Measurements from ENCODE around the gene SOAT1. TPM values are rescaled to one million over a fixed set of nuclear protein-coding genes. Genes with fewer than 3 reads are reported as not detected.
"Not testable (repeated sequence)": the region's sequence is repeated elsewhere in the genome, so short reads cannot be mapped to it uniquely, and the experiment has no call there.

The SOAT1 gene
- polyA plus RNA-seq (ENCODE audit: insufficient read length in 12 of 12): 10 to 100 TPM in 7 of 12 donors, 1 to 10 TPM in 4, not detected in 1; 8.5 to 13.5 (median 11.3) TPM
- long read RNA-seq, donor 1, full-length matches to known transcripts: 3 of 3 reads
- long read RNA-seq, donor 1, partial matches to known transcripts: 0 of 3 reads
- long read RNA-seq, donor 1, other reads (novel, unspliced or antisense): 0 of 3 reads
- long read RNA-seq, donor 2, full-length matches to known transcripts: 4 of 11 reads
- long read RNA-seq, donor 2, partial matches to known transcripts: 7 of 11 reads
- long read RNA-seq, donor 2, other reads (novel, unspliced or antisense): 0 of 11 reads
- long read RNA-seq, donor 3, full-length matches to known transcripts: 2 of 2 reads
- long read RNA-seq, donor 3, partial matches to known transcripts: 0 of 2 reads
- long read RNA-seq, donor 3, other reads (novel, unspliced or antisense): 0 of 2 reads
- long read RNA-seq, donor 4, full-length matches to known transcripts: 2 of 2 reads
- long read RNA-seq, donor 4, partial matches to known transcripts: 0 of 2 reads
- long read RNA-seq, donor 4, other reads (novel, unspliced or antisense): 0 of 2 reads
- long read RNA-seq, donor 5, partial matches to known transcripts: 5 of 5 reads
- long read RNA-seq, donor 5, other reads (novel, unspliced or antisense): 0 of 5 reads
- long read RNA-seq, donor 6: 0 reads
- long read RNA-seq, donor 7, full-length matches to known transcripts: 1 of 1 reads
- long read RNA-seq, donor 7, partial matches to known transcripts: 0 of 1 reads
- long read RNA-seq, donor 7, other reads (novel, unspliced or antisense): 0 of 1 reads
- long read RNA-seq, donor 8: 0 reads
- long read RNA-seq, donor 9, partial matches to known transcripts: 7 of 7 reads
- long read RNA-seq, donor 9, other reads (novel, unspliced or antisense): 0 of 7 reads
- long read RNA-seq, donor 10, full-length matches to known transcripts: 1 of 1 reads
- long read RNA-seq, donor 10, partial matches to known transcripts: 0 of 1 reads
- long read RNA-seq, donor 10, other reads (novel, unspliced or antisense): 0 of 1 reads
- long read RNA-seq, donor 11, full-length matches to known transcripts: 2 of 2 reads
- long read RNA-seq, donor 11, partial matches to known transcripts: 0 of 2 reads
- long read RNA-seq, donor 11, other reads (novel, unspliced or antisense): 0 of 2 reads

DNA sequence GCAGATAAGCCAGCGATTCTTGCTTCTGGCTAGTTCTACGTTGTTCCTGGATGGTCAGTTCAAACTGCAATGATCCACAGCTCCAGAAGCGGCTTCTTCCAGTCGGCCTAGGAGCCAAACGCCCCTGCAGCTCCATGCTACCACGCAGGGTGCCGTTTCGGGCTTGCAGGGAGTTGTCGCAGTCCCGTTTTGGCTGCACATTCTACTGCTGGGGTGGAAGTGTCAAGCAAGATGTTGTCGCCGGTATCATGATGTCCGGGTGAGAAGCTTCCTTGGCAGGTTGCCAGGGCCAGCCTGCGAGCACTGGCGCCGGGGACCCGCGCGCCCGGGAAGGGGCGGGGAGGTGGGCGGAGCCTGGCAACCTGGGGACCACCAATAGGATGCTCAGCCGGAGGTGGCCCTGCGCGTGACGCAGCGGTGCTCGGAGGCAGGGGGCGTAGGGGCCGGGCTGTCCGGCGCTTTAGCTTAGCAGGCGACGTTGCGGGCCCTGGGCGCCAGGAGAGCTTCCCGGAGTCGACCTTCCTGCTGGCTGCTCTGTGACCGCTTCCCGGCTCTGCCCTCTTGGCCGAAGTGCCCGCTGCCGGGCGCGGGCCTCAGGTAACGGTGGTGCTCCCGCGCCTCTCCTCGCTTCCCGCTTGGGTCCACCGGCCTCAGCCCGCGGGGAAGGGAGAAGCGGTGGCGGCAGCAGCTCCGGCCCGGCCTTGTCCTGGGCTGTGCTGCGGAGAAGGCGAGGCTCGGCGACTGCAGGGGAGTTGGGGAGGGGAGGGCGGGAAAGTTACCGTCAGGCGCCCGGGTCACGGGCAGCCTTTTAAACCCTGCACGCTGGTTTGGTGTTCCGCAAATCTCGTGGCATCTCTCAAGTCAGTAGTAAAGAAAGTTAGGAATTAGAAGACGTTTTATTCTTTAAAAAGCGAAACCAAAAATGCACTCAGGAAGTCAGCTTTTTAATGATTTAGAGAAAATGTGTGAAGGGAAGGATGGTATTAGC is at the start of gene SOAT1:
Gene SOAT1, plus strand, starts transcription at position 458 of the 988 bp plus-strand sequence. CDS start 8,888 bp downstream, outside the sequence.
- peak; percentile 95 for DNase-seq

DNA sequence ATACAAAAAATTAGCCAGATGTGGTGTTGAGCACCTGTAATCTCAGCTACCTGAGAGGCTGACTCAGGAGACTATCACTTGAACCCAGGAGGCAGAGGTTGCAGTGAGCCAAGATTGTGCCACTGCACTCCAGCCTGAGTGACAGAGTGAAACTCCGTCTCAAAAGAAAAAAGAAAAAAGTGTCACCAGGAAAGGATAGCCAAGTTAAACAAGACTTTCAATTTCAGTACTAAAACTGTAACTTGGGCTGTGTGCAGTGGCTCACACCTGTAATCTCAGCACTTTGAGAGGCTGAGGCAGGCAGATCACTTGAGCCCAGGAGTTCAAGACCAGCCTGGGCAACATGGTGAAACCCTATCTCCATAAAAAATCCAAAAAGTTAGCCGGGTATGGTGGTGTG is 48.2 kb upstream of the SOAT1 start:
- not testable (repeated sequence) for DNase-seq

DNA sequence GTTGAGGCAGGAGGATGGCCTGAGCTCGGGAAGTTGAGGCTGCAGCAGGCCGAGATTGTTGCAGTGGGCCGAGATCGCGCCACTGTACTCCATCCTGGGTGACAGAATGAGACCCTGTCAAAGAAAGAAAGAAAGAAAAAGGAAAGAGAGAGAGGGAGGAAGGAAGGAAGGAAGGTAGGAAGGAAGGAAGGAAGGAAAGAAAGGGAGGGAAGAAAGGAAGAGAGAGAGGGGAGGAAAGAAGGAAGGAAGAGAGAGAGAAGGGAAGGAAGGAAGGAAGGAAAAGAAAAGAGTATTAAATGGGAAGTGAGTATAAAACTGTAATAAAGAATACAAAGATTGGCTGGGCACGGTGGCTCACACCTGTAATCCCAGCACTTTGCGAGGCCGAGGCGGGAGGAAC is 45.7 kb upstream of the SOAT1 start:
- DNase-seq: no peak

DNA sequence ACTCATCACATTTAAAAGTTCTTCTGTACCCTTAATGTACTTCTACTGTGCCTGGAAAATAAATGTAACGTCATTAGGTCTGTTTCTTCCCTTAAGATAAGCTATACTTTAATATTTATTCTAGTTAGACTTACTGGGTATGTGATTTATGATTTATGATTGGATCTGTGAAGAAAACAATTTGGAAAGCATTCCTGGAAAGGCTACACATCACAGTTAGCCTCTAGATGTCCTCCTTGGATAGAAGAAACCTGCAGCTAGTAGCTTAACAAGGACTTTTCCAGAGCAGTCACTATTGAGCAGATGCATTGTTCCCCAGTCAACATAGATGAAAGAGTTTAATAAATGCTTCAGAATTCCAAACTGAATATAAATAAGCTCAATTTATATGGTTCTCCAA is 41.9 kb upstream of the SOAT1 start:
- peak; percentile 7 for DNase-seq

DNA sequence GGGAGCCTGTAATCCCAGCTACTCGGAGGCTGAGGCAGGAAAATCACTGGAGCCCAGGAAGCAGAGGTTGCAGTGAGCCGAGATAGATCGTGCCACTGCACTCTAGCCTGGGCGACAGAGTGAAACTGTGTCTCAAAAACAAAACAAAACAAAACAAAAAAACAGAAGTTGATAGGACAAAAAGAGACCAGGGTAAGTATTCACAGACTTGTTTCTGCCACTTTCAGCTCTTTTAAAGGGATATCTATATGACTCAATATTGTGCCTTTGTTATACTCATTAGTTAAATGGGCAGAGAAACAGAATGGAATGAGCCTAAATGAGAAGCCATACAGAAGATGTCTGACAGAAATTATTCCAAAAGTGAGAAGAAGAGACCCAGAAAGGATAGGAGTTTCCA is 41.0 kb upstream of the SOAT1 start:
- DNase-seq: no peak

DNA sequence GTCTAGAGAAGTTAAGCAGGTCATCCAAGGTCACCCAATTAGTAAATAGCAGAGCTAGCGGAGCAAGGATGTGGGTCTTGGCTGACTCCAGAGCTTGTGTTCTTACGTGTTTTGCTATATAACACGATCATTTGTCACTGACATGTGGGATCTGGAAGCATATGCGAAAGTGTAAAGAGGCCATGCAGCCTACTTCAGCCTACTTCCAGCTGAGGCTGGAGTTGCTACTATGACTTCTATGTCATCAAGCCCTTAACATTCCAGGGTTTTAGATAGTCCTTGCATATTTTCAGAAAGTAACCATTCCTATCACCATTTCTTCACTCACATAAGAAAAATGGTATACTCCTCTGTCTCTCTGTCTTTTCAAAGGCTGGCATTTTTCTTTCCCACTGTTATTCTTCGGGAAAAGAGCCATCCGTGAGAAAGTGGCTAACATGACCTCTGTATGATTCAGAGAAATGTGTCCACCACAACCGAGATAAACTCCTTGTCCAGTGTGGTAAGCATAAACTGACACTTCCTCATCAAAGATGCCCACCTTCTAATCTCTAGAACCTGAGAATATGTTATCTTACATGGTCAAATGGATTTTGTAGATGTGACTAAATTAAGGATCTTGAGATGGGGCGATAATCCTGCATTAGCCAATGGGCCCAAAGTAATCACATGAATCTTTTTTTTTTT is 40.2 kb upstream of the SOAT1 start:
- DNase-seq: no peak

DNA sequence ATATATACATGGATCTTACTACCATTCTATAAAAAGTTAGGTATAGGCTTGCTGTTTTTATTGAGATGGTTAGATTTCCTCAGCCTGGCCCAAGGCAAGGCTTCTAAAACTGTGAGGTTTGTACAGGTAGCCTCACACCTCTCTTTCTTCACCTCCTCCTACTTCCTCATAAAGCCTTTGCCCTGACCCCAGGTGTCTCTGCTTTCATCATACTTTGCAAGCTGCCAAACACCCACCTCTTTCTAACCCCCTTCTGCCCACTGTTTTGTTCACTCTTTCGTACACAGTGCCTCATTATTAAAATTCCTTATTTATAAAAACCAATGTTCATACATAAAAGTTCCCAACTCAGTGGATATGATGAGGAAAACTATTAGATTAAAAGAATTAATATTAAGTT is 31.4 kb upstream of the SOAT1 start:
- DNase-seq: no peak

DNA sequence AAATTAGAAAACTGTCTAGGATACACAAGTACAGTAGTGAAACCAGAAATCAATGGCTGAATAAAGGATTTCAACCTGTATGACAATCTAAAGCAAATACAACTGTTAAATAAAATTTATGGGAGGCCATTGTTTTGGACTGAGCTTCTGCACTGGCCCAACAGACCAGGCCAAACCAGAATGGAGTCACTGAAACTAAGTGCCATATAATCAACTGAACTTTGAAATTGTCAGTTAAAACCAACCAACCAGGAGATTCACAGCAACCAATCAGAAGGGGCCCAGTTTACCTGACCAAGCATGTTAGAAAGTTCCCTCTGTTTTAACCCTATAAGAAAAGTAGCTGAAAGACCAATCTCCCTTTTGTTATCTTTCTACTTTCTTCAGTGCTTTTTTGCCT is 30.5 kb upstream of the SOAT1 start:
- DNase-seq: no peak

DNA sequence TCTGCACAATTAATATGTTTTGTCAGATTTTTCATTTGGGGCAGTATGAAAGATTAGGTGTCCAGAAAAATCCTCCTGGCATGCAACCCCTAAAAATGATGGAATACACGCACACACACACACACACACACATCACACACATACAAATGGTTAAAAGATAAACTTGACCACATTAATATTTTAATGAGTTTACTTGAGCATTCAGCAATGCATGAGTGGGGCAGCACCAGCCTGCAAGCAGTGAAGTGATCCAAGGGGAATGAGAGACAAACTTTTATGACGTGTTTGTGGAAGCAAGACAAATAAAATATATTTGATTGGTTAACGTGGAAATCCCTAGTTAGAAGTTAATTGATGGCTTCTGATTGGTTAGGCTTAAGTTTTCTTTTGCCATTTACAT is 29.1 kb upstream of the SOAT1 start:
- DNase-seq: no peak

DNA sequence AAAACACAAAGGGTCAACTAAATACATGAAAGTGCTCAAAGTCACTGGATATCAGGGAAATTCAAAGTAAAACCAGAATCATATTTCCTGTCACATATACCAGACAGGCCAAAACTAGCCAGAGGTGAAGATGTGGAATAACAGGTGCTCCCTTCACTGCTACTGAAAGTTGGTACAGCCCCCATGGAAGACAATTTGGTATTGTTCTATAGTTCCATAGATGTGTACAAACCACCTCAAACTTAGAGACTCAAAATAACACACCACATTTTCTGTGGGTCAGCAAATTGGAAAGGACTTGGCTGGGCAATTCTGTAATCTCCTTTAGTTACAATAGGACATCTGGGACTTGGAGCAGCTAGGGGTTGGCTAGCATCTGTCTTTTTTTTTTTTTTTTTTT is 24.5 kb upstream of the SOAT1 start:
- no peak for DNase-seq

DNA sequence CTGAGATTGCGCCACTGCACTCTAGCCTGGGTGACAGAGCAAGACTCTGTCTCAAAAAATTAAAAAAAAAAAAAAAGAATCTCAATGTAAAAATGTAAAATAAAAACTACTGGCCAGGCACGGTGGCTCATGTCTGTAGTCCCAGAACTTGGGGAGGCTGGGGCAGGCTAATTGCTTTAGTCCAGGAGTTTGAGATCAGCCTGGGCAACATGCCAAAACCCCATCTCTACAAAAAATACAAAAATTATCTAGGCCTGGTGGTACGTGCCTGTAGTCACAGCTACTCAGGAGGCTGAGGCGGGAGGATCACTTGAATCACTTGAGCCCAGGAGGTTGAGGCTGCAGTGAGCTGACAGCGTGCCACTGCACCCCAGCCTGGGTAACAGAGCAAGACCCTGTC is 19.2 kb upstream of the SOAT1 start:
- DNase-seq: not testable (repeated sequence)

DNA sequence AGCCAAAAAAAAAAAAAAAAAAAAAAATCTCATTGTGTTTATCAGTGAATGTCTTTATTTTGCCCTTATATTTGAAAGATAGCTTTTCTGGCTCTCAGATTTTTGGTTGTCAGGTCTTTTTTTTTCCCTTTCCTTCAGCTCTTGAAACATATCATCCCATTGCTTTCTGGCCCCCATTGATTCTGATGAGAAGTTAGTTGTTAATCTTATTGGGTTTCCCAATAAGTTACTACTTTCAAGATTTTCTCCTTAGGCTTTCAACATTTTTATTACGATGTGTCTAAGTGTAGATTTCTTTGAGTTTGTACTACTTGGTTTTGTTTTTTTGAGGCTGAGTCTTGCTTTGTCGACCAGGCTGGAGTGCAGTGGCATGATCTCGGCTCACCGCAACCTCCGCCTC is 14.7 kb upstream of the SOAT1 start:
- DNase-seq: no peak

DNA sequence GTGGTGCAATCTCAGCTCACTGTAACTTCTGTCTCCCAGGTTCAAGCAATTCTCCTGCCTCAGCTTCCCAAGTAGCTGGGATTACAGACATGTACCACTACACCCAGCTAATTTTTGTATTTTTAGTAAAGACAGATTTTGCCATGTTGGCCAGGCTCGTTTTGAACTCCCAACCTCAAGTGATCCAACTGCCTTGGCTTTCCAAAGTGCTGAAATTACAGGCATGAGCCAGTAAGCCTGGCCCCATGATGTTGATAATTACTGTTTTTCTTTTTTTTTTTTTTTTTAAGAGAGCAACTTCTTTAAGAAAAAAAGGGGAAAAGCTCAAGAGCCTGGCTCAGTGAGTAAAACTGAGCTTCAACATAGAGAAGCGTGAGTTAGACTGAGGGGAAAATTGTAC is 9.6 kb upstream of the SOAT1 start:
- DNase-seq: no peak

DNA sequence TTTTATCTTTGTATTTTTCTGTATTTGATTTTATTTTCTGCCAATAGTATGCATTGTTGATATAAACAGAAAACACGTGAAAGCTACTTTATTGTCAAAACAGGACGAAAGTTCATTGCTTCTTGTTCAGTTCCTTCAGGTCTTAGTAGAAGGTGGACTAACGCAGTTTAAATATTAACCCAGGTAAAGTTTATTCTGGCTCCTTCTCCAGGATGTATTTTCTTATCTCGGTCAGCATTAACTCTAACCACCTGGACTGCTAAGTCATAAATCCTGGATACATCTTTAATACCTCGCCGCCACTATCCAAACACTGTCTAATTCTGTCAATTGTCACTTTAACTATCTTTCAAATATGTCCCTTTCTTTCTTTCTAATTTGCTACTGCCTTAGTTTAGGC is 5.7 kb upstream of the SOAT1 start:
- DNase-seq: no peak

DNA sequence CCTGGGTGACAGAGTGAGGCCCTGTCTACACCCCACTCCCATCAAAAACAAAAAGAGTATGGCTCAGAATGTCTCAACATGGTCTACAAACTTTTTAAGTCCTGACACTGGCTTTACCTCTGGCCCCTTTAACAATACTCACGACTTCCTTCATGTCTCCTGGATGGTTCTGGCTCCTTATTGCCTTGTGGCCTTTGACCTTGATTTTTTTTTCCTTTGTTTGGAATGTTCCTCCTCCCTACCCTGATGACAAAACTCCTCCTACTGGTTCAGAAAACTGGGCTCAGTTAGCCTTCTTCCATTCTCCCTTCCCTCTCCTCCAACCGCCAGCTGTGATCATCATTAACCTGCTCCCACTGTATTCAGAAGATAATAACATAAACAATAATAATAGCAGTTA is 4.6 kb upstream of the SOAT1 start:
- no peak for DNase-seq

DNA sequence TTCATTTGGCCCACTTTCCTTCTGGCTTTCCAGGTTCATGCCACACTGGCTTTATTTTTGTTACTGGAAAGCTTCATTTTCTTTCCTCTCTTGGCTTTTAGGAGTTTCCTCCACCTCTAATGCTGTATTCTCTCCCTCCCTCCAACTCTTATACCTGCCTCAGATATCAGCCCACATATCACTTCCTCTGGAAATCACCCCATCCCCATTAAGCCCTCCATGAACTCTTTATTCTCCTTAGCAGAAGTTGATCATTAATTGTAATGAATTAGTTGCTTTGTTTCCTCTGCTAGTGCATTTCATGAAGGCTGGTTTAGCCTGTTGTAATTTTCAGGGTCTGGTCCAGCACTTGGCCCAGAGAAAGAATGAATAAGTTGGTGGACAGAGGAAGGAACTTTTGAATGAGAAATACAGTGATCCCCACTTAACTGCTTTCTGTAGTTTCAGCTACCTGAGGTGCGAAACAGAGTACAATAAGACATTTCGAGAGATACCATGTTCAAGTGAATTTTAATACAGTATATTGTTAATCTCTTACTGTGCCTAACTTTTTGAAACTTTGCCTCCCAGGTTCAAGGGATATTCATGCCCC is 1.7 kb downstream of the SOAT1 start:
- no peak for DNase-seq

DNA sequence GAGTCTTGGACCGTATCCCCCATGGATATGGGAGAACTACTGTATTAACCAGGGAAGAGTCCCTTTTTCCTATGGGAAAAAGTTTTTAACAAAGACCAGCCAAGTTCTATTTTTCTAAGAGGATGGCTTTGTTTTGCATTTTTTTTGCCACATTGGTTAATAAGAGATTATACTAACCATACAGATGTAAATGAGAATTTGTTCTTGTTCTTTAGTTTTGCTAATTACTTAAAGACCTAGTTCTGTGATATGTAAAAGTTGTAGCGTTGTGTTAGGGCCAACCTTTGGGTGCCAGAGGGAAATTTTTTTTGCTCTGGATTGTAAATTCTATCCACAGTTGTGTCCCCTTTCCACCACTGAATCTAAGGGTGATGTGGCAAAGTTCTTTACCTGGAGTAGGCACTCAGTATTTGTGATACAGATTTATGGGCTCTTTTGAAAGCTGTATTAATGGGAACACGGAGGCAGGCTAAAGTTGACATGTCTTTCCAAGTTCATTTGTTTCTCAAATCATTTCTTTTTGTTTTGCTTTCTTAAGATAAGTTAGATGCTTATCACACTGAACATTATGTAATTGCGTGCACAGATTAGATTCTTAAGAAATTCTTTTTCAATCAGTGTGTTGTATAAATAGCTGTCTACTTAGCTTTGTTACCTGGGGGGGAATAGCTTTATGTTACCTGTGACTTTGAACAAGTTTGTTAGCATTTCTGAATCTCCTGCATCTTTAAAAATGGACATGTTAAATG is 2.9 kb downstream of the SOAT1 start:
- no peak for DNase-seq

DNA sequence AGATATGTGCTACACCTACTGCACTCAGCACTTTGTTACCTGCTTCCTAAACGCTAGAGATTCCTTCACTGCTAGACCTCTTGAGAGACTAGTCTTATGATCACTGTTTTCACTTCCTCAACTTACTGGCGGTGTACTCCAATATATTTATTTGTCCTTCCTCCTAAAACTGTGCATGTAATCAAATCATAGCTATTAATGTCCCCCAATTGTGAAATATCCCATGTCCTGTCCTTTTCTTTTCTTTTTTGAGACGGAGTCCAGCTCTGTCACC is 3.4 kb downstream of the SOAT1 start:
- DNase-seq: no peak

DNA sequence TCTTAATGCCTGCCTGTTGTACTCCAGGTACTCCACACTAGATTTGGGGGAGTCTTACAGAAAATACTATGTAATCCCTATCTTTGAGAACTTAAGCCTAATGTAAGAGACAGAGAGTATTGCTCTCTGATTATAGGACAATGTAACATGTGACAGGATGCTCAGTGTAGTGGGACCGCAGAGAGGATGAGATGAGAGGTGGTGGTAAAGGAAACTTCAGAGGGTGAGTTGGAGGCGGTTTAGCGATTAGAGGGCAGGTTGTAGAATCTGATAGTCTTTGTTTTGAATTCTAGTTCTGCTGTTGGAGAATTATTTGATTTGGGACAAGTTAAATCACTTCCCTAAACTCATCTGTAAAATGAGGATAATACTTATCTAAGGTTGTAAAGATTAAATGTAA is 5.4 kb downstream of the SOAT1 start:
- no peak for DNase-seq

DNA sequence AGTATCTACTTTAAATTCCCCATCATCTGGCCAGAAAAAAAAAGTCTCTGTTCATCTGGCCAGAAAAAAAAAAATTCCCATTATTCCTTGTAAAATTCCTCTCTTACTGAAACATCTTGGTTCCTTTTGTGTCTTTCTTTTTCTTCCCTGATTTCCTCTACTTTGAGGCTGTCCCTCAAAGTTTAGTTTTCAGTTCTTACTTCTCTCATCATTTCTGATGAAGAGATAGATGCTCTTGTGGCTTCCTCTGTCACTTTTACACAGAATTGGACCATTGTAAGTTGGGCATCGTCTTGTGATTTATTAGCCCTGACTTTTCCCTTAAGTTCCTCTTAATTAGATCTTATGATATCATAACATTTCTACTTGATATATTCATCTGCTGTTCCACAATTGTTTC is 6.5 kb downstream of the SOAT1 start:
- no peak for DNase-seq
